Measurements from ENCODE around the gene TBC1D9. TPM values are rescaled to one million over a fixed set of nuclear protein-coding genes. Genes with fewer than 3 reads are reported as not detected.
A peak's percentile ranks its signal among the peaks of the same experiment; 100 is the strongest.

Gene TBC1D9
- polyA plus RNA-seq, 3 donors, result 13.6 to 33.5 (median 21.0) TPM

- H3K9me3 Mint-ChIP-seq, result peaks cover 0 to 2% (median 0%) of the 10 kb centered on the region in 7 donors
- Histone ChIP-seq H3K4me1 (ENCODE audit: control insufficient read depth in 1 of 2, insufficient read depth in 2 of 2, low read length in 2 of 2) (peaks cover 53 to 75% of the 10 kb centered on the region in 2 donors), H4K20me1 (ENCODE audit: insufficient read depth, low read length) (no peaks in the 10 kb centered on the region), H3K4me2 (replicated peaks; ENCODE audit: extremely low read depth, low read length, poor library complexity, severe bottlenecking) (no peak overlapping the region), H3K9ac (ENCODE audit: insufficient read depth, low read length, poor library complexity, severe bottlenecking) (no peak overlapping the region), H3K27ac (ENCODE audit: low read depth in 1 of 2, low read length in 2 of 2) (no peak overlapping the region), H3K36me3 (replicated peaks in 1 of 2; ENCODE audit: control insufficient read depth in 1 of 2, insufficient read depth in 2 of 2, low read length in 2 of 2) (no peaks in the 10 kb centered on the region), H3K4me3 (replicated peaks in 1 of 3; ENCODE audit: low read depth in 2 of 3, low read length in 3 of 3) (no peak overlapping the region), H3K27me3 (ENCODE audit: control insufficient read depth in 2 of 2, insufficient read depth in 2 of 2, low read length in 2 of 2) (no peaks in the 10 kb centered on the region), H2AFZ (ENCODE audit: insufficient read depth, low read depth, low read length, poor library complexity, severe bottlenecking) (no peak overlapping the region), H3K9me3 (replicated peaks in 1 of 2; ENCODE audit: control insufficient read depth in 1 of 2, insufficient read depth in 1 of 2, low read length in 2 of 2) (no peaks in the 10 kb centered on the region), H3K79me2 (ENCODE audit: insufficient read depth, low read length) (no peaks in the 10 kb centered on the region)
- no peaks in the 10 kb centered on the region for H3K36me3 Mint-ChIP-seq
- H3K4me1 Mint-ChIP-seq, result peaks cover 56% of the 10 kb centered on the region
- peak overlapping the region in 4 of 7 donors; percentile 28 to 61 (median 38) for H3K27ac Mint-ChIP-seq
- no peak for TF ChIP-seq CTCF (IDR thresholded peaks at IDR 0.05)
- H3K4me3 Mint-ChIP-seq, result no peak overlapping the region
- DNase-seq, result no peak
- peaks cover 0 to 6% (median 1%) of the 10 kb centered on the region in 3 donors for H3K27me3 Mint-ChIP-seq (ENCODE audit: low read depth in 3 of 3)
- intact Hi-C loops (cut with micrococcal nuclease), result loop anchor here in 1 of 2 donors (10.0 kb wide), 1 partner anchor 45 kb away; the partner anchor contains the start of gene TBC1D9
- 51% methylated on average over 3 of the region's 5 CpGs for WGBS (ENCODE audit: insufficient coverage)
Observed at GRCh38 chr4:140799686-140800225, 43.6 kb upstream of the TBC1D9 start.

DNA sequence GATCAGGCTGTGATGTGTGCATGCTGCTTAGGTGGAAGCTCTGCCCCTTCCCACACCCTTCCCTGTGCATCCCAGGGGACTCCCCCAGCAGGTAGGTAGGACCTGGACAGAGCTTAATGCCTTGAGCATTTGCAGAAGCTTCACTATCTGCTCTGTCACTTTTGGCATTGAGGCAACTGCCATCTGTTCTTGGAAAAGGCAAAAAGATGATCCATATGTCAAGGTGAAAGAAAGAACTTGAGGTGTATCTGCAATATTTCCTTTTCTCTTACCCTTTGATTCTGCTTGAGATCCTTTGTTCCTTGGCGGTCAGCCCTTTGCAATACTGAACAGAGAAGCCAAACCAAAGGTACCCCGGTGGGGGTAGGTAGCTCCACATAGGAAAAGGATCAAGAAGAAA is 37.1 kb upstream of the TBC1D9 start:
- peaks cover 0 to 4% of the 10 kb centered on the region in 2 donors for H3K9me3 ChIP-seq (replicated peaks in 1 of 2; ENCODE audit: control insufficient read depth in 1 of 2, insufficient read depth in 1 of 2, low read length in 2 of 2)
- Mint-ChIP-seq H3K27ac (no peak overlapping the region), H3K4me1 (peaks cover 57% of the 10 kb centered on the region)

More for the DNA sequence above, 37.1 kb upstream of the TBC1D9 start:
- Histone ChIP-seq H3K4me1 (ENCODE audit: control insufficient read depth in 1 of 2, insufficient read depth in 2 of 2, low read length in 2 of 2) (peaks cover 53 to 66% of the 10 kb centered on the region in 2 donors), H3K27ac (ENCODE audit: low read depth in 1 of 2, low read length in 2 of 2) (no peak overlapping the region), H3K4me3 (replicated peaks in 1 of 3; ENCODE audit: low read depth in 2 of 3, low read length in 3 of 3) (no peak overlapping the region), H3K9ac (ENCODE audit: insufficient read depth, low read length, poor library complexity, severe bottlenecking) (no peak overlapping the region), H3K4me2 (replicated peaks; ENCODE audit: extremely low read depth, low read length, poor library complexity, severe bottlenecking) (no peak overlapping the region), H3K36me3 (replicated peaks in 1 of 2; ENCODE audit: control insufficient read depth in 1 of 2, insufficient read depth in 2 of 2, low read length in 2 of 2) (no peaks in the 10 kb centered on the region), H2AFZ (ENCODE audit: insufficient read depth, low read depth, low read length, poor library complexity, severe bottlenecking) (no peak overlapping the region), H3K79me2 (ENCODE audit: insufficient read depth, low read length) (no peaks in the 10 kb centered on the region), H3K27me3 (ENCODE audit: control insufficient read depth in 2 of 2, insufficient read depth in 2 of 2, low read length in 2 of 2) (no peaks in the 10 kb centered on the region), H4K20me1 (ENCODE audit: insufficient read depth, low read length) (no peaks in the 10 kb centered on the region)
- no peak for TF ChIP-seq CTCF (IDR thresholded peaks at IDR 0.05)
- WGBS (ENCODE audit: insufficient coverage), result no CpG with 5 or more reads among the region's 2 CpGs
- Mint-ChIP-seq H3K9me3 (peaks cover 0 to 5% (median 4%) of the 10 kb centered on the region in 7 donors), H3K27me3 (ENCODE audit: low read depth in 3 of 3) (peaks cover 0 to 2% (median 0%) of the 10 kb centered on the region in 3 donors), H3K4me3 (no peak overlapping the region), H3K36me3 (peaks cover 1 to 2% of the 10 kb centered on the region in 2 donors)
- no peak for DNase-seq
- intact Hi-C loops (cut with micrococcal nuclease), result loop anchor here in 1 of 2 donors (5.0 kb wide), 1 partner anchor 36 kb away; the partner anchor contains the start of gene TBC1D9

Measured in CD14-positive monocyte (primary cell).